Tibial nerve (tissue), 3 donors: ENCODE measurements around the gene DZIP3.

Source experiments
- POLR2A ChIP-seq, 2 donors: fragments of 450-650 bp; IDR thresholded peaks; one replicate each; pipeline ENCODE4 v1.6.1; 2017; ENCODE audit warnings: antibody characterized with exemption in 2 of 2, mild to moderate bottlenecking in 2 of 2, moderate library complexity in 2 of 2
- TF ChIP-seq, protein P1 (sequence below), 5 experiments: fragments of 200-600 bp in 3 of 5; fragments of 450-650 bp in 2 of 5; sonication (generic) in 3 of 5; IDR thresholded peaks; one replicate each; pipeline ENCODE4 v1.5.1; 2016 to 2019; ENCODE audit warnings: antibody characterized with exemption in 5 of 5, mild to moderate bottlenecking in 3 of 5, moderate library complexity in 2 of 5

DNA sequence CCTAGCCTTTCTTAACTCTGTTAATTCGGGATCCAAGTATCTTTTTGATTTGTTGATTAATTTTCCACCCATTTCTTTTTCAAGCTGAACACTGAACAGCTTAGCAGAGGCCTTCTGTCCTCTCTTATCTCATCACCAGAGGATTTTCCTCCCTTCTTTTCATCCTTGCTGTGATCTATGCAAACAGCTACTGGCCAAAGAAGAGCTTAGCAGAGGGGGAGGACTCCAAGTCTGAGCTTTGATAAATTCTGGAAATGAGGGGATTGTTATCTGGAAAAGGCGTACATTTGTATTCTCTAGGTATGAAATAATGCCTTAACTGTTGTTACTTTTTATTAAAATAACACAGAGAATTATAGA lies 13.4 kb downstream of the DZIP3 start:
- TF ChIP-seq, protein P1, sequence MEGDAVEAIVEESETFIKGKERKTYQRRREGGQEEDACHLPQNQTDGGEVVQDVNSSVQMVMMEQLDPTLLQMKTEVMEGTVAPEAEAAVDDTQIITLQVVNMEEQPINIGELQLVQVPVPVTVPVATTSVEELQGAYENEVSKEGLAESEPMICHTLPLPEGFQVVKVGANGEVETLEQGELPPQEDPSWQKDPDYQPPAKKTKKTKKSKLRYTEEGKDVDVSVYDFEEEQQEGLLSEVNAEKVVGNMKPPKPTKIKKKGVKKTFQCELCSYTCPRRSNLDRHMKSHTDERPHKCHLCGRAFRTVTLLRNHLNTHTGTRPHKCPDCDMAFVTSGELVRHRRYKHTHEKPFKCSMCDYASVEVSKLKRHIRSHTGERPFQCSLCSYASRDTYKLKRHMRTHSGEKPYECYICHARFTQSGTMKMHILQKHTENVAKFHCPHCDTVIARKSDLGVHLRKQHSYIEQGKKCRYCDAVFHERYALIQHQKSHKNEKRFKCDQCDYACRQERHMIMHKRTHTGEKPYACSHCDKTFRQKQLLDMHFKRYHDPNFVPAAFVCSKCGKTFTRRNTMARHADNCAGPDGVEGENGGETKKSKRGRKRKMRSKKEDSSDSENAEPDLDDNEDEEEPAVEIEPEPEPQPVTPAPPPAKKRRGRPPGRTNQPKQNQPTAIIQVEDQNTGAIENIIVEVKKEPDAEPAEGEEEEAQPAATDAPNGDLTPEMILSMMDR (IDR thresholded peaks at IDR 0.05) = no peak
- no peak for TF ChIP-seq POLR2A (IDR thresholded peaks at IDR 0.05)
